HG03095 (cell line): ENCODE data around the gene TEAD4.
A peak's percentile ranks its signal among the peaks of the same experiment; 100 is the strongest.

ENCODE experiments used
- ATAC-seq: cut with Tn5 transposase; IDR thresholded peaks from one replicate; pipeline ENCODE4 v1.9.1; 2021; ENCODE audit warnings: moderate library complexity; ENCODE audit not compliant: unreplicated experiment

The TEAD4 gene

DNA sequence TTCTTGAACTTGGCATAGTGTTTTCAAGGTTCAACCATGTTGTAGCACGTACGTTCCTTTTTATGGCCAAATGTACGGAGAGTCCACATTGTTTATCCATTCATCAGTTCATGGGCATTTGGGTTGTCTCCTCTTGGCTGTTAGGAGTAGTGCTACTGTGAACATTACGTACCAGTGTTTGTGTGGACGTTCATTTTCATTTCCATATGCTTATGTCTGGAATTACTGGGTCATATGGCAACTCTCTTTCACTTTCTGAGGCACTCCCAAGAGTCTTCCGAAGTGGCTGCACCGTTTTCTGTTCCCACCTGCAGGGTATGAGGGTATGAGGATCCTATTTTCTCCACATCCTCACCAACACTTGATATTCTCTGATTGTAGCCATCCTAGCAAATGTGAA lies 68.9 kb downstream of the TEAD4 start:
- no peak for ATAC-seq

DNA sequence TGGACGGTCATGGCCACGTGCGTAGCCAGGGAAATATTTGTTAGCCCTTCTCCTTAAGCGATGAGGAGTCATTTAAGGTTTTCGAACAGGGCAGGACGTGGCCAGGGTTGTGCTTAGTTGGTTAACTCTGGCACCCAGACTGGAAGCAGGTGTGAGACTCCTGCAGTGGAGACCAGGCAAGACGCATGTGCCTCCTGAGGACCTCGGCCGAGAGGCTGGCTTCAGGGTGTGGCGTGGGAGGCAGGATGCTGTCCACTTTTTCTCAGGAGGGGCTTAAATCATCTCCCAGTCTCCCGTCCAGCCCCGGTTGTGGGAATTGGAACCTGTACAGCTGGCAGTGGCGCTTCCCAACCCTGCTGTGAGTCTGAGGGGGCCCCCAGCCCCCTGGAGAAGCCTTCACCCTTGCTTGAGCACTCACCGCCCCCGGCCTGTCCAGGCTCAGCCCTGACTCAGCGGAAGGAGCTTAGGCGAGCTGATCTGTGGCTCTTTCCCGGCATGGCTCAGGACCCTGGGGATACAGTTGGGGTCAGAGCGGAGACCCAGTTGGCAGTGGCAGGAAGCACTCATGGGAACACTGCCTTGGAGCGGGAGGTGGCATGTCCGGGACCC lies 71.7 kb downstream of the TEAD4 start:
- no peak for ATAC-seq

DNA sequence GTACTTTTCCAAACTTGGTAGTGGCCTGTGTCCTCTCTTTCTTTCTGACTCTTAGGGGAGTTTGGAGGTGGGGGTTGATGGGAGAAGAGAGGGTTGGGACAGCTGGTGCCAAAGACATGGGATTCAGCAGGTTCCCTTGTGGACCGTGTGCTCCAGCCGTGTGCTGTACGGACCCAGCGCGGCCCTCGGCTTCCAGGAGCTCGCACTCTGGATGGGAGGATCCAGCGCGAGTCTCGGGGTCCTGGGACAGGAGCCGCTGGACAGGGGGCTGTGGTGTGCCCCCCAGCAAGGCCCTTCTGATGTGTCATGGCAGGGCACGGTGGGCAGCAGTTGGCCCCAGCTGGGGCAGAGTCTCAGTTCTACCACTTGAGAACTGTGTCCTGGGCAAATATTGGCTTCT lies 73.0 kb downstream of the TEAD4 start:
- ATAC-seq = no peak

DNA sequence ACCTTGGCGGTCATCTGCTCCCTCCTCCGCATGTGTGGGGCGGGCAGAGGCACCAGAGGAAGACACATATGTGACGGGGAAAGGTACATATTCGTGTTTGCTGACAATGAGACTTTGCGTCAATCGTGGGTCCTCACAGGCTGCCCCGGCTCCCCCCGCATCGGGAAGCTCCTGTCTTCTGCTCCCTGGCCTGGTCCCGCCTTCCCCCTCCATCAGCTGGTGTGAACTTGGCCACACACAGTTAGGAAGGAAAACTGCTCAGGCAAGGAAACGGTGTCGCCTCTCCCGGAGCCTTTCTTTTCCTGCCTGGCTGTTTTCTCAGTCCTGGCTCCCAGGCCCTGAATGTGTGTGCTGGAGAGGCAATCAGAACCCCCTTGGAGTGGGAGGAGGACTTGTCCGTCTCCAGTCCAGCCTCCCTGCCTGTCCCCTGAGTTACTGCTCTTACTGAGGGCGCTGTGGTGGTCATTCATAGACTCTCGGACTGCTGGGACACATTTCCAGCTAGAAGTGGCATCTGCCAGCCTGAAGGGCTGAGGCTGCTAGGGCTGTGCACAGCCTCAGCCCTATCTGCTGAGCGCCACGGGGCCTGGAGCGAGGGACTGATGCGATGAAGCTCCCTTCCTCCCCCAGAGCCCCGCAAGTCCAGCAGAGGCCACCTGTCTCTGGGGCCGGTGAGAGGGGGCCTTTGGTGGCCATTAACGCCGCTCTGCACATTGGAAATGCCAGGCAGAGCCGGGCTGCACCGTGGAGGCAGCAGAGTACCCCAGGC lies 73.8 kb downstream of the TEAD4 start:
- no peak for ATAC-seq

DNA sequence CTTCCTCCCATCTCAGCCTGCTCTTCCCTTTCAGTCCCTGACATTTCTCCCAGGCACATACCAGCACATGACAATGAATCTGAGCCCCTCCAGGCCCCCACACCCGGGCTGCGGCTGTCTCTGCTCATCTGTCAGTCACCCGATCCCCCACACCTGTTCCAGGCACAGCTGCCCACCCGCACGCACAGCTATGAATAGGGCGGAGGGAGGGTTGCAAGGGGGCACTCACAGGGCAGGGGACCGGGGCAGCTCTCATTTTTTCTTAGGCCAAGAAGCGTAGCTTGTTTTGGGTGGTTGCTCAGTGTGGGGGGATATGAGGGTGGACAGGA lies 74.3 kb downstream of the TEAD4 start:
- no peak for ATAC-seq

DNA sequence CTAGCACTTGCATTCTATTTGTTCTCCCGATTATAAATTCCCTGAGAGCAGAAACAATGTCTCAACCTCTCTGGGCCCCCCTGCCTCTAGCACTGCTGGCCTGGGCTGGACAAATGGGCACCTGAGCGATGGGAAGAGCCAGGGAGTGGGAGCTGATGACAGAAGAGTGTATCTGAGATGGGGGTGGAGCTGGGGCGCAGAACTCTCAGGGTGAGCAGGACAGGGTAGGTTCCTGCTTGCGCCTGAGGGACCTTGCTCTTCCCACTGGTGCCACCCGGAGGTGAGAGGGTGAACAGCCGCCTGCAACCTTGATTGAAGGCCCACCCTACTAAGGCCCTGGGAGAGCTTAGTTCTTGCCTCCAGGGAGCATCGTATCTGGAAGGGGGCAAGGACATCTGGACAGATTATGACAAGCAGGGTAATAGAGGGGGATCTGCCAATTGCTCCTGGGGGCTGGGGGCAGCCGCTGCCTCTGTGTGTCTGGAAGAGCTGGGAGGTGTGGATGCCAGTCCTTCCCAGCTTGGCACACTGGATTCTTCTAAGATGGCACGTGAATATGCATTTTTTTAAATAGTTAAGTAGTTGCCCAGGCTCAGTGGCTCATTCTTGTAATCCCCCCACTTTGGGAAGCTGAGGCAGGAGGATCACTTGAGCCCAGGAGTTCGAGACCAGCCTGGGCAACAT lies 75.0 kb downstream of the TEAD4 start:
- ATAC-seq = no peak

DNA sequence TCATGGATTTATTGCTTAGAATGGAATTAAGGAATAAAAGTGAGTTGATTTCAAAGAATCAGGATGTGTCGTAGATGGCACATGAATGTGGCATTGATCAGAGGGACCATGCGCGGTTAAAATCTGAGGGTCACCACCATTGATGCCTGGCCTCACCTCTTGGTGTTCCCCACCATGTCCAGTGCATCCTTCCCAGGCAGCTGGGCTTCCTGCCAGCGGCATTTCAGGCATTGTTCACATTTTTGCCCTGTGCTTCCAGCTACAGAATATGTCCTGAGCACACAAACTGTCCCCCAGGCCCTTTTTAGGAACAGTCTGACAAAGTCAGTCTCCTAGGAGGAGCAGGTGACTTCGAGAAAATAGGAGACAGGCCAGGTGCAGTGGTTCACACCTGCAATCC lies 76.0 kb downstream of the TEAD4 start:
- ATAC-seq = no peak

DNA sequence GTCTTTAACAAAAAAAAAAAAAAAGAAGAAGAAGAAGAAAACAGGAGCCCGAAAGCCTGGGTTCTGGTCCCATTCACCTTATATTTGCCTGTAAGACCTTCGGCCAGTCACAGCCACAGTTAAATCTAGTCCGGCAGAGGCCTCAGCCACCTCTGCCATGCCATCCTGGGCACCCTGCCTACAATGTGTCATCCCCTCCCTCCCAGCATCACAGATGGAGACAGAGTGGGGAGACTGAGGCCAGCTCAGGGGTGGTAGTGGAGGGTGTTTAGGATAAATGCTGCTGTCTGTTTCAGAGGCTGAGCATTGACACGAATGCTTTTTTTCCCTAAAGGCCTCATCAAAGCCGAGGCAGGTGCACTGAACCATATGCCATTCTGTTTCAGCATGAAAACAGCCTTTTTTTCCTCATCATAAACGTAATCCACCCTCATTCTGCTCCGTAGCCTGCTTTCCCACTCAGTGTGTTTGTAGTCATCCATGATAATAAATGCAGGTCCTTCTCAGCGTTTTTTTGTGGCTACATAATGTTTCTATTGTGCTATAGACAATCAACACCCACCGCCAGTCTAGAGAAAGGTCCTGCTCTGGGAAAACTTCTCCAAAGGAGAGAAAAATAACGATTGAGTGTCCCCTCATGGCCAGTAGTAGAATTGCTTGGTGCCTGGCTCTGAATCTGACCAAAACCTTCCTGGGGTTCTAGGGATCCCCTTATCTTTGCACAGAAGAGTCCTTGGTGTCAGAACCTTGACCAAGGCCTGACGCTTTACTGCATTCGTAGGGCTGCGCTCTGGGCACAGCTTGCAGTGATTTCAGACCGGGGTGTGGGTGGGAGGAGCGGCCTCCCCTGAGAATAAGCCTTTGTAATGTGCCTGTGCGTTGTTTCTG lies 76.9 kb downstream of the TEAD4 start:
- ATAC-seq = no peak

DNA sequence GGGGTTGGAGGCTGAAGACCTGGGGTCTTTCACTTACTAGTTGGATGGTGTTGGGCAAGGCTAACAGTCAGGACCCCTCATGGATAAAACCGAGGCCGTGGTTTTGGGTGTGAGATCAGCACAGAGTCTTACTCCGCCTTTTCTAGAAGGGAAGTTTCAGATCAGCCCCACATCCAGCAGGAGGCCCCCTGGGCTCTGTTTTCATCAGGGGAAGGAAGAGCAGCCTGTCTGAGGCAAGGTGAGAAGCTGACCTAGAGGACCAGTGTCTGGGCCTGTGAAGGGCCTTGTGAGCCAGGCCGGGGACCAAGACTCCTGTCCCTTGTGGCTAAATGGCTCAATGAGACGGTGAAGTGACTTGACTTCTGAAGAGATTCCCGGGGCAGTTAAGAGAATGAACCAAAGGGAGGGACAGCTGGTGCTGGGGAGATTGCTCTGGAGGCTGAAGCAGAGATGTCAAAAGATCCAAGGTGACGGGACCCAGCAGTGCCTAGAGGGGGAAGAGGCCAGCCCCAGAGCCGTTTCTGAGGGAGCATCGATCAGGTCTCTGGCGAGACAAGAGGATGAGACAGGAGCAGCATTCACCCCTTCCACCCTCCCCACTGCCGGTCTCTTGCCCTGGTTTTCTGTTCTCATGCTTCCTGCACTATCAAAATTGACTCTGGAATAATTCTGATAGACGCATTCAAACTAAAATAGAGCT lies 77.9 kb downstream of the TEAD4 start:
- ATAC-seq = no peak

DNA sequence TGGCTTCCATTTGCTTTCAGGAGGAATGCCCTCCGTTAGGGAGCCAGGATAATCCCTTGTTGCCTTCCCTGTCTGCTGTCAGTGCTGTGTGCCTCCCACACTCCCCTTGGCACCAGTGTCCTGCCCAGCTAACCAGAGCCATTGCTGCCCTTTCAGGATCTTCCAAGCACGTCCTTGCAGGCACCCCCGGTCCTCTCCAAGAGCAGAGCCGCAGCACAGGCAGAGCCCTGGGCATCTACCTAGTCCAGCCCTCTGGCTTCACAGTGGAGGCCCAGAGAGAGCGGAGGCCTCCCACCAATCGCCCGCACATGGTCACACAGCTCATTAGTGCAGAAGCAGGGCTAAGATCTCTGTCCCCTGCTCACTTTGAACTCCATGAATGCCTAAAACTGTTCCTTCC lies 79.0 kb downstream of the TEAD4 start:
- ATAC-seq = no peak

DNA sequence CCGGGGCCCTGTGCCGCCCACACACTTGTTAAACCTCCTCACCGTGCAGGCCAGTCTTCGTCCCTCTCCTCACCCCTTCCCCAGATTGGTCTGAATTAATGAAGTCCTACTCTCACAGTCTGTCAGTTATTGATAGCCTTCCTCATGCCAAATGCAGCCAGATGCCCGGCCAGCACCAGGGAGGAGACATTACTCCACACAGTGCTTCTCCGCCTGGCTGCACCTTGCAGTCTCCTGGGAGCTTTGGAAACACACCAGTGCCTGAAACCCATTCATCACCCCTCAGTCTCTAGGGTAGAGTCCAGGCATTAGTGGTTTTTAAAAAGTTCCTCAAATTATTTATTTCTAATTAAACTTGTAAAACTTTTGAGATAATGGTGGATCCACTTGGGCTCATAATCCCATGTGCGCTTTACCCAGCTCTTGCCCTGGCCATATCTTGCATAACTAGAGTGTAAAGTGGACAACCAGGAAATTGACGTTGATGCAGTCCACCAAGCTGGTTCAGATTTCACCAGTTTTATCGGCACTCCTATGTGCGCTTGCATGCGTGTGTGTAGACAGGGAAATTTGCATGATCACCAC lies 79.8 kb downstream of the TEAD4 start:
- ATAC-seq = no peak

DNA sequence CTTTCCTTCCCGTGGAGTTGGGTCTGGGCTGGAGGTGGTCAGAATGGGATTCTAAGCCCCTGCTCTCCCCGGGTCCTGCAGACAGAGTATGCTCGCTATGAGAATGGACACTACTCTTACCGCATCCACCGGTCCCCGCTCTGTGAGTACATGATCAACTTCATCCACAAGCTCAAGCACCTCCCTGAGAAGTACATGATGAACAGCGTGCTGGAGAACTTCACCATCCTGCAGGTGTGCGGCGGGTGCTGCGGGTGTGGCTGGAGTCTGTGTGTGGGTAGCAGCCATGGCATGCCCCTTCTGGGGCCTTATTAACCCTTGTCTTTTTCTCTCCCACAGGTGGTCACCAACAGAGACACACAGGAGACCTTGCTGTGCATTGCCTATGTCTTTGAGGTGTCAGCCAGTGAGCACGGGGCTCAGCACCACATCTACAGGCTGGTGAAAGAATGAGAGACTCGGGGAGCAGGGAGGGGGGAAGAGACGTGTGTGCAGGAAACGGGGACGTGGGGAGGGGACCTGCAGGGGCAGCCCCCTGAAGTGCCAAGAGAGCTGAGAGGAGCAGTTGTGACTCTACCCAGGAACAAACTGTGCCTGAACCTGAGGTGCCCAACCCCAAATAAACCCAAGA lies 80.9 kb downstream of the TEAD4 start:
- no peak for ATAC-seq

DNA sequence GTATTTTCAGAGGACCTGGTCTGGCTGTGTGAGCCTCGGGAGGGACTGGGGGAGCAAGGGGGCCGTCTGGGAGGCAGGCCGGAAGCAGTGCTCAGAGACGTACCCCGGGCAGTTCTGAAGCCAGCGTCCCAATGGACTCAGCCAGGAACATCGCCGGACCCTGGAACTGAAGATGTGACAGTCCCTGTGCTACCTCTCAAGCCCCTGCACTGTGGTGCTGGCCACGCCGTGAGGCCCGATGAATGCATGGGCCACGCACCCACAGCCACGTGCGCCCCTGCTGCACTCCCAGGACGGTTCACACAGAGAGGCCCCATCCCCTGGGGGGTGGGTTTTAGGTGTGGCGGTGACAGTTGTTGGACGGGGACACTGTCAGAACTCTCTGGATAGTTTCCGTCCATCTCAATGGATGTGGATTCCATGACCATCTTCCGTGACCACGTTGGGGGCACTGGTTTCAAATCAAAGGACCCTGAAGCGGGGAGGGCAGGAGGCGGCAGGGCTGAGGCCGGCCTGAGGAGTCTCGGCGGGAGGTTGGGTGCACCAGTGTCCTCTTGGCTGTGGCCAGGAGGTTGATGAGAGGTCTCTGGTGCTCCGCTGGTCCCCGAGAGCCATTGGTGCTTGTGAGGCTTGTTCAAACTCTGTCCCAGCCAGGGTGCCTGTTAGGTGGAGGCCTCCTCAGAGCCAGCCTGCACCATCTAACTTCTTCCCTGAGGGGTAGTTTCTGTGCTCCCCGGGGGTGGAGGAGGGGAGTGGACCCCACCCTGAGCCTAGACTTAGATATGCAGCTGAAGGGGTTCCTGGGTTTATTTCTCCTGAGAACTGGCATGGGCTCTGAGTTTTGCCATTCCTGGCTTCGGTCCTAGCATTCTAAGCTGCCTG lies 81.7 kb downstream of the TEAD4 start:
- no peak for ATAC-seq

DNA sequence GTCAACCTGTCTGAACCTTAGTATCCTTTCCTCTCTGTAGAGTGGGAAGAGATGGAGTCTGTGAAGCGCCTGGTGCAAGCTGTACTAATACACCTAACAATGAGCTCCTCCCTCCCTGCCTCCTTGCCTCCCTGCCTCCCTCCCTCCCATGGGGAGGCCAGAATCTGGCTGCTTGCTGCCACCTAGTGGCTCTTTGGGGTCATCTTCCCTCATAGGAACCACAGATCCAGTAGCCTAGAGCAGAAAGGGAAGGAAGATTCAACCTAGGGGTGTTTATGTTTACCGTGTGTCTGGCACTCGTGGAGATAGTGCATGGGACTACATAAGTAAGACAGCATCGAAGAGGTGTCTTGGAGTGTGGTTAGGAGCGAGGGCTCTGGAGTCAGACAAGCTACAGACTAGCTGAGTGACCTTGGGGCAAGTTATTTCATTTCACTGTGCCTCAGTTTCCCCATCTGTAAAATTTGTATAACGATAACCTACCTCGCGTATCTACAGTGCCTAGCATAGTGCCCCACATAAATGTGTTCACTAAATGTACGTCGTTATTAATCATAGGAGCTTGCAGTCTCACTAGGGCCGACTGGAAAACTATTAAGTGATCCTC lies 82.5 kb downstream of the TEAD4 start:
- peak; percentile 81 for ATAC-seq

DNA sequence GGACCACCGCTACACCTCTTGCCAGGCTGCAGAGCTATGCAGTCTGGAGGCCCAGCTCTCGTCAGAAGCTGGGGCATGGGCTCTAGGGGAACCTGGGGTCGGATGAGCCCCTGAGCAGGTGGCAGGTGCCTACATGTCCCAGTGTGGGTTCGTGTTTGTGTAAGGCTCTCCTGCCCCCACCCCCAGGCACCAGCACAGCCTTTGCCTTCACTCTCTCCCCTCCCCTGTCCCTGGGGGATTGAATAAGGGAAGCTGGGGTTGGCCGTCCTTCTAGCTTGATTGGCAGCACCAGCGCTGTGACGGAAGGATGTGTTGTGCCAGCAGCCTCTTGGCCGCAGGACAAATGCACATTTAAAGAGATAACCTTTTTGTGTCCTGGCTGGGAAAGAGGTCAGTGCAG lies 83.2 kb downstream of the TEAD4 start:
- ATAC-seq = no peak

DNA sequence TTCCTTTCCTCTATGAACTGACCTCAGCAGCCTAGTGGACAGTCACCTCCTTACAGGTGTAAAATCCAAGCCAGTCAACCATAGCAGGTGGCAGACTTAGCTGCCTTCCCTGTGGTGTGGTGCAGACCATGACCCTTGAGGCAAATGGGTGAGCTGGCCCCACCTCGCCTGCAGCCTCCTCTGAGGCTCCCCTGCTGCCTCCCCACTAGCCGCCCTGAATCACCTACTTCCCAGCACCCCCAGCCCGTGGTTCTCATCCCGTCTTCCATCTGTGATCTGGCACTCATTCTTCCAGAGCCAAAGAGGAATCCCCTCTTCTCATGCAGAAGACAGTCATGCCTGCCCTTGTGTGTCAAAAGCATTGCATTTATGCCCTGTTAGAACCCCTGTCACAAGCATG lies 83.6 kb downstream of the TEAD4 start:
- no peak for ATAC-seq

DNA sequence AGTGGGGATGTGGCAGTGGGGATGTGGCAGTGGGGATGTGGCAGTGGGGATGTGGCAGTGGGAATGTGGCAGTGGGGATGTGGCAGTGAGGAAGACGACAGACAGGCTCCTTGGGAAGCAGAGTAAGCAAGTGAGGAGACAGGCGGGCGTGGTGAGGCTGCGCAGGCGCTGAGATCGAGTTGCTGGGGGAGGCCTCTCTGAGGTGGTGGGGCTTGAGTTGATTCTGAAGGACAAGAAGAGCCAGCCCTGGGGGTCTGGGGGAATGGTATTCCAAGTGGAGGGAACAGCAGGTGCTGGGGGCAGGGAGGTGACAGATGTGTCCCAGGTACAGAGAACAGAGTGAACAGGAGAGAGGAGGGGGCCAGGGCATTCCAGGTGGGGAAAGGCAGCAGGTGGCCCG lies 84.2 kb downstream of the TEAD4 start:
- ATAC-seq = no peak

DNA sequence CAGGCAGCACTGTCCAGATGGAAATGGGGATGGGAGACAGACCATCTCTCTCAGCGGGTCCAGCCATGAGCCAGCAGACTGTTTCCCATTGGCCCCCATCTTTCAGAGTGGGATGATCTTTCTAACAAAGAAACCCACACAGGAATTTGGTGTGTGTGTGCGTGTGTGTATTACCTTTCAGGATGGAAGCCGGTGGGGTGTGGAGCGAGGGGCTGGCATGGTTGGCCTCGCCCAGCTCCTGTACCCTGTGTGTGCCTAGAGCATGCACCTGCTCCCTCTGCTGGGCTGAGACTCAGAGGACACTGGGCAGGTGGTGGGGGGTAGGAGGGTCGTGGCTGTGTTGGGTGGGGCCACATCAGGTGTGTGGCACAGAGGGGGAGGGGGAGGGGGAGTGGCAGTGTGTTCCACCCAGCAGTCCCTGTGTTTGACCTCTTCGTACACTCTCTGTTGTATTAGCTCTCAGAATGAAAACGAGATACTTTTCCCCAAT lies 85.0 kb downstream of the TEAD4 start:
- ATAC-seq = no peak
